HG03039 (cell line): ENCODE results near the gene TCF4.

ENCODE experiments used
- ATAC-seq: cut with Tn5 transposase; IDR thresholded peaks from one replicate; pipeline ENCODE4 v1.9.1; 2021; ENCODE audit warnings: mild to moderate bottlenecking, moderate library complexity; ENCODE audit not compliant: unreplicated experiment

Gene TCF4

DNA sequence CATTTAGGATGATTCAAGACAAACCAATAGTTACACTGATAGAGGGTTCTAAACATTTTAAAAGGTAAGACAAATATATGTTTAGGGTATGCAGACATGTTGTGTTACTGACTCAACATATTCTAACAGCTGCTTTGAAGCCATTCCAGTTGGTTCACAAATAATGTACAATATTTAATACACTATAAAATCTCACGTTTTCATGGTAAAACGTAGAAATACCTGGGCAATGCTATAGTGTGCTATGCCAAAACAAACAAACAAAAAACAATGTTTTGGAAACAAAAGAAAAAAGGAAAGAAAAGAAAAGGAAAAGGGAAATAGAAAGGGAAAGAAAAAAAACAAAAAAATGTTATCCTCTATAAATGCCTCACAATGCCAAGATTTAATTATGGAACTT, 277.1 kb downstream of the TCF4 start:
- ATAC-seq: no peak

DNA sequence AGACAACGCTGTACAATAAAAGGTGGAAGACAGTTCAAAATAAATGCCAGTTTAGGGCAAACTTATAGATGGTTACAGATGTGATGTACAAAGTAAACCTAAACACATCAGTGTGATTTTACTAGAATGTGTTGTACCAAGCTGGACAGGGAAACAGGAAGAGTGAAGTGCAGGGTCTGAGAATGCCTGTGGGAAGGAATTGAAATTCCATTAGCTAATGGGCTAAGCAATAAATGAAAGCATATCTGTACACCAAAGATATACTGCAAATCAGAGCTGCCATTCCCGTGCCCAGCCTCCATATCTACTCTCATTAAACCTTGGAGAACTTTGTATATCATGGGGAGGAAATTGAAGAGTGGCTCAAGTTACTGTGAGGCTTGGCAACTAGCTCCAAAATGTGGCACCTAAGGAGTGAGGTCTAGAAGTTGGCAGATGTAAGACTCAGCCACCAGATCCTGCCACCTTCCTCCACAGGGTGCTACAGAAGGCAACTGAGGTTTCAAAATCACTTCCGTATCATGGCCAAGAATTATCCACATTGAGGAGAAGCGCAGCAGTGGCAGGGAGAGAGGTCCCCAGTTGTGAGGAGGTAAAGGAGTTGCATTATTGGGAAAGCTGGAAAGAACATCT, 277.8 kb downstream of the TCF4 start:
- ATAC-seq: no peak

DNA sequence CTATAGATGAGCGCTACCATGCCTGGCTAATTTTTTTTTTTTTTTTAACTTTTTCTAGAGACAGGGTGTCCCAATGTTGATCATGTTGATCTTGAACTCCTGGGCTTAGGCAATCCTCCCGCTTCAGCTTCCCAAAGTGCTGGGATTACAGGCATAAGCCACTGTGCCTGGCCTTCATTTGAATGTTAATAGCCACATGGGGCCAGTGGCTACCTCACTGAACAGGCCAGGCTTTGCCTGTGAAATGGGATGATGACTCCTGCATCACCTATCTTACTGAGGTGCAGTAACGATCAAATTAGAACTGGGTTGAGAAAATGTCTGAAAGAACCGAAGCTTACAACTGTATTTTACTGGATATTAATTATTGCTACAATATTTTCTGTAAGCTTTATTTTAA, 278.7 kb downstream of the TCF4 start:
- ATAC-seq: no peak

DNA sequence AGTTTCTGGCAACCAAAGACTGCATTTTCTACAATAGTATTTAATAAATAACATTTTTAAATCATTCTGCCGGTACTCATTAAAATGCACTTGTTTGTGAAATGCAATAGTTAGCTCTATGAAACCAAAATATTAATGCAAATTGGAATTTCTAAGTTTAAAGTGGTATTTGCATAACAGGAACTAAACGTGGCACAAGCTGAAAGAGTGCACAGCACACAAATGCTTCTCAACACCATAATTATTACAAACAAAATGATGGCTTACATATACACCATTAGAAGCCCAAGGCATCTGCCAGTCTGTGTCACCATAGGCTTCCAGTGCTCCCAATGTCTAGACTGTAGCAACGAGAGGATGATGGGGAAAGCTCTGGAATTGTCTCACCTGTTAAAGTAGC, 280.5 kb downstream of the TCF4 start:
- peak; percentile 41 for ATAC-seq

DNA sequence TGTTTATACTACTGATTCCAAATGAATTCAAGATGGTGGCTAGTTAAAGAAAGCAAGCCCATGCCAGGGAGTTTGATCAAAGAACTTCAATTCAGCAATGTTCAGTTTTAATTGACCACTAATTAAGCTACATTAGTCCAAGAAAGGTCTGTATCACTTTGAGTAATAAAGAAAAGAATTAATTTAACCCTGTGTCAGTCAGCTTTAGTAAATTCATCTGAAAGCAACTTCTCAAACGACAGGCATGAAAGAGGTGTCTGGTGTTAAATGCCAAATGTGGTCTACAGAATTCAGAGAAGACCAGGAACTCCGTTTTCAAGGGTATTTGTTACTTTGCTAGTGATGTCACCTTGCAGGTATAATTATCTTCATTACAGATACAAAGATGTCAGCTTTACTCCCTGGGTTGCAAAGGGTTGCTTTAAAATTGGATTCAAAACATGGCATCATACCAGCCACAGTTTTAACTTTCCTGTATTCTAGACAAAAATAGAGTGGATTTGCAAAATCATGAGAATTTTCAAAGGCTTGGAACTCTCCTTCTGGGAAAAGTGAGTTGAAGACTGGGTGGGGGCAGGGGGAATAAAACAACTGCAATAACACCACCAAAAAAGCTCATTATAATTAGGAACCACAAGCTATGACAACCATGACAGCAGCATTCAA, 281.5 kb downstream of the TCF4 start:
- ATAC-seq: no peak

DNA sequence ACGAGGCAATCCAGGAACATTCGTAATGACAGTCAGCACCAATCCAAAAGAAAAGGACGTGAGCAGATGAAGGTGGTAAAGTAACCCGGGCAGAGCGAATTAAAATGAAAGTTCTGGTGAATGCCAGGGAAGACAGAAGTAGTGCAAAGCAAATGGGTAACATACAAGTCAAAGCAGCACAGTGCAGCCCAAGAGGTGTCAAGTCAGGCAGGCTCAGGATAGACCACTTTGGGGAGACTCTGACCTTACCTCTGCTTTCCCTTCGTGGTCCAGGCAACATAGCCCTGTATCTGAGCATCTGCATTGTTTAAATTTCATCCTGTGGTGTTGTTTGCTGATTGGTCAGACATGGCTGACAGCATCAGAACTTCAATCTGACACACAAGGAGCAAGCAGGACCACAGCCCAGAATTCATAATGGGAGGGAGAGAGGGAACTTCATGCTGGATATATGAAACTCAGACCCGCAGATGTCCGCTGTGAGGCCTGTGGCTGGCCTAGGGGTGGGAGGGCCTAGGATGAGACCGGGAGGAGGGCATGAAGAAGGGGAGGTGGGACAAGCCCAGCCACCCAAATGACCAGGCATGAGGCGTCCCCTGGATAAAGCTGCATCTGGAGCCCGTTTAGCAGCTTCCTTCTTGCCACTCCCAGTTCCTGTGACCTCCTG, 285.7 kb downstream of the TCF4 start:
- no peak for ATAC-seq

DNA sequence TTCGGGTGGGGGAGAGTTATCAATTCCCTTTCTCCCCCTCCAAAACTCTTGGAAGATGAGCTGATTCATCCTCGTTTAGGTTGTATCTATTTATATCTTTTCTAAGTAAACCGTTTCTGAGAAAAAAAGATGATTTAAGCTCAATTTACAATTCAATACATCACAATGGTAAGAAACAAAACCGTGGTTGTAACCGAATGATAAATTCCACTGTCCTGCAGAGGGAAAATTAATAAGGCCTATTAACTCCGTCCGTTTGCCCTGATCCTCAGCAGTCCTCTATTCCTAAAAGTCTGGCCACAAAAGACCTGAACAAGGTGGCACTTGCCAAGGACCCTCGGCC, 286.2 kb downstream of the TCF4 start:
- no peak for ATAC-seq

DNA sequence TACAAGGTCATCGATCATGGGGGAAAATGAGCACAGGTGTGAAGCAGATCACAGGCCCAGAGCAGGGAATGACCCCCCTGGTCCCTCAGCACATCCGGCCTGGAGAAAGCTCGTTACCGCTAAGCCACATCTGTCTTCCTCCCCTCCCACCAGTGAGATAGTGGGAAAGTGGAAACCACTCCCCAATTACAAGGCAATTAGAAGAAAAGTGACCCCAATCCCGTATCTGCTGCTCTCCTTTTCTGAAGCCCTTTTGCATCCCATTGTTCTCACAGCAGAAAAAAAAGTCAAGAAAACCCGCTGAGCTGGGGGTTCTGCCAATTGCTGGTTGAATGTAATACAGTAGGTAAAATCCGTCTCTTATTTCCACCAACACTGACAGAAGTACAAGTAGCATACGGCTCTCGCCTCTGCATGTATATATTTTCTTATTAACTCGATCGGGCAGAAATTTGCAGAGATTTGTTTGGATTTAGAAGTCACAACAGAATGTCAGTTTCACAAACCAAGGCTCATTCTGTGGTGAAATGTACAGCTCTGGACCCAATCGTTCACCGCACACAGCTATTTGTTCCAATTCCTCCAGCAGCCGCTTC, 287.0 kb downstream of the TCF4 start:
- ATAC-seq: no peak

DNA sequence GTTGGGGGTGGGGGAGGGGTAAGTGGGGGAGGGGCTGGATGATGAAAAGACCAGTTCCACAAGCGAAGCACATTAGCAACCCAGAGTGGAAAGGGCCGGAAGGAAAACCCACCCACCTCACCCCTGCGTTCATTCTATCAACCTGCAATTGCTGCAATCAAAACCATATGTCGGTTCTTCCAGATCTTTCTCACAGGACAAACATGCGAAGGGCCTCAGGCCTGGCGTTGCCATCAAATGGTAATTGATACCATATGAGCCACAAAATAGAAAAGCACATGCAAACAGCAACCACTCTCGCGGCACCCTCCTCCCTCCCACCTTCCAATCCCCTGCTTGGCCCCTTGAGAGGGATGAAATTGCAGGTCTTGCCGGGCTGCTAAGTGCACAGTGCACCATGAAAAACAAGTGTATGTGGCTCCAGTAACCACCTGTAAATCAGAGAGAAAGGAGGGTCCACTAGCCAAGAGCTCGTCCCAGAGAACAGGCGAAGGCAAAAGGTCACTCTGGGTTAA, 287.5 kb downstream of the TCF4 start:
- ATAC-seq: no peak

DNA sequence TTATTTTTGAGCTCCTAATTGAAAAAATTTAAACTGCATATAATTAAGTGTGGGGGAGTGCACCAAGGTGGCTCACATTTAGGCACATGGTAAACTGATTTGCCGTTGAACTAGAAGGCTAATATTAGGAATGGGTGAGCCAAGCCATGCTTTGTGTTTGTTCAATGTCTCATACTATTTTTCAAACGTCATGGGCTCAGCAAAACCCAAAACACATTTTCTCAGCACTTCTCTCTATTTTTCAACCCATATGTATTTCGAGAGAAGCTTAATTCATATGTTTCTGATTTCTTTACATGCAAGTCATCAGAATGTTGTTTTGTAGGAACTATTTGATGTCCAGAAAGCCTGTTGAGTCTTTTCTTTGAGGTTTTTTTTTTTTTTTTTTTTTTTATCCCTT, 291.2 kb downstream of the TCF4 start:
- ATAC-seq: no peak

DNA sequence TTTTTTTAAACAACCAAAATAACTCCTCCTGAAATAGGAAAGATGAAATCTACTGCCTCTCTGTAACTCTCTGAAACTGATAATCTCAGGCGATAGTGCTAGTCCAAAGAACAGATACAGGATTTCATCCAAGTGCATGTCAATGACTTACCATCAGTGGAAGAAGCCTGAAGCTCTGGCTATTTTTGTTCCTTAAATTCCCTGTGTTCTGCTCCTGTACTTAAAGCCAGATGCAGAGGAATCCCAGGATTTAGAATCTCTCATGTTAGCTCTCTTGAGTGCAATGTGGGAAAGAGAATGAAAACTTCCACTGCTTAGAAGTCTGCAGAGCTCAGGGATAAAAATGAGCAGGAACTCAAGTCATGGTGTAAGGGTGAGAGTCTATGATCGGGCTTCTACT, 291.9 kb downstream of the TCF4 start:
- no peak for ATAC-seq

DNA sequence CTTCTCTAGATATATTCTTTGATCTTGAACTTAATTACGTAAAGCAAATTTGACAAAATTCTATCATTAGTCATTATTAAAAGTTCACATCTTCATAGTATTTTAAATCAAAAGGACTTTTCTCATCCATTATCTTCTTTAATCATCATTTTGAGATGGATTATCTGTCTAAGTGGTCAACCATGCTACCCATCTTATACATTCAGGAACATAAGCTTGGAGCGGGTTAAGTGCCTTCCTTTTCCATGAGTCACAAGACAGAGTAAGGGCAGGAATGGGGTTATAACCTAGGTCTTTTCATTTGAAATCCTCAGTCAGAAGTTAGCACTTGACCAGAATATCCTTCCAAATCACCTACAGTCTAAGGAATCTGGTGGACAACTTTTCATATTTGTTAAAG, 297.1 kb downstream of the TCF4 start:
- no peak for ATAC-seq

DNA sequence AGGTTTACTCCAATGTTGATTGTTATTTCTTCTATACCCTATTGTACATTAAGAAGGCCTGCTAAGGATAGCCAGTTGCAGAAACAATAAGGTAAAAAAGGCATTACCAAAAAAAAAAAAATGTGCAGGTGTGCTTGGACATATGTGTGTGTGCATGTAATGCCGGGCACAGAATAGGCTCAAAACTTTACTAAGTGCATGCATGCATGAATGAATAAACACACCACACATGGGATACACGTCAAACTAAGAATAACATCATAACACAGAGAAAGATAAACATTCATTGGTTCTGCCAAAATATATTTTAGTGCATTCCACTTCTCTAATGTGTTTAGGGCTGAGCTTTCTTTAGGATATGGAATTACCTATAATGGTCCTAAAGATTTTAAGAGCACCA, 298.2 kb downstream of the TCF4 start:
- peak; percentile 72 for ATAC-seq

DNA sequence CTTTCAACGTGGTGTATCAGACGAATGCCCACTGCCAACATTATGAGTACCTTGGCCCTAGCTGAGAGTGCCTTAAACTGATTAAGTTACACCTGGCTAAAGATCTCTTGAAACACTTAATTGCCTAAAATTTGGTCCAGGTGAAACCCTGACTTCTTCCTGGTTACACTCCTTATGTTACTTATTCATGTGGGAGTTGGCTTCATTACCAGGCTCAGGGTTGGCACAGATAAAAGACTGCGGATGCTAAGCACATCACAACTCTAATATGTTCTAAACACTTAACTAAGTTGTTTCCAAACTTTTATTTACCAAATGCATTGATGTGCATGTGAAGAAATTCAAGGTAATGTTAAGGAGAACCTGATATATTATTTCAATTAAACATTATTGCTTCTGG, 298.9 kb downstream of the TCF4 start:
- no peak for ATAC-seq

DNA sequence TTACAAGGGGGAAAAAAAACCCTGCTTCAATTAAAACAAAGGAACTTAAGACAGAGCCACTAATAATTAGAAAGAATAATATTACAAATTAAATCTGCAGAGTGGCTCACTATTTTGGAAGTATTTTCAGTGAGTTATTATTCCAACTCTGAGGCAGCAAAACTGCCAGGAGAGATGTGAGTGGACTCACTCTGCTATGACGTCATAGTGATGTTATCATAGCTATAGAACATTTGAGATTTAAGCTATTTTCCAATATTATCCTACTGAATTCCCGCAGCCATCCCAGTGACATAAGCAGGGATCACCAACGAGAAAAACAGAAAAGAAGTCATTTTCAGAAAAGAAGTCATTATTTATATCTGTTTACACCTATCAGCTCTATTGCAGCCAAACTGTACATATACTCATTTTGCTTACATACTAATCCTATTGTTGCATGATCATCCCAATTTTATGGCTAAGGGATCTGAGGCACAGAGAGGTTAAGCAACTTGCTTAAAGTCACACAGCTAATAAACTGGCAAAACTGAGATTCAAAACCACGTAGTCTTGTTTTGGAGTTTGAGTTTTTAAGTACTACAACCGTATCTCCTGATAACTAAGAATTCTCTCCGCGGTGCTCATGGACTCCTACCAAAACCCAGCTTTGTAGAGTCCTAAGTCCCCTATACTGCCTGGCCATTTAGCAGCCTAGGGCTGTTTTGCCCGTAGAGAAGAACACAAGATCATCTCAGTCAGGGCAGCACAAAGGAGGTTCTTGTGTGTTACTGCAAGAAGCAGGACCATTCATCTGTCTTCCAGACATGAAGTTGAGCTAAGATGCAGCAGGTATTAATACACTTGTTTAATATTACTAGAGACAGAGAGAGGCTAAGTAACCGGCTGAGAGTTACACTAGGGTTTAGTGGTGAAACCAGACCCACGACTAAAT, 299.8 kb downstream of the TCF4 start:
- no peak for ATAC-seq

DNA sequence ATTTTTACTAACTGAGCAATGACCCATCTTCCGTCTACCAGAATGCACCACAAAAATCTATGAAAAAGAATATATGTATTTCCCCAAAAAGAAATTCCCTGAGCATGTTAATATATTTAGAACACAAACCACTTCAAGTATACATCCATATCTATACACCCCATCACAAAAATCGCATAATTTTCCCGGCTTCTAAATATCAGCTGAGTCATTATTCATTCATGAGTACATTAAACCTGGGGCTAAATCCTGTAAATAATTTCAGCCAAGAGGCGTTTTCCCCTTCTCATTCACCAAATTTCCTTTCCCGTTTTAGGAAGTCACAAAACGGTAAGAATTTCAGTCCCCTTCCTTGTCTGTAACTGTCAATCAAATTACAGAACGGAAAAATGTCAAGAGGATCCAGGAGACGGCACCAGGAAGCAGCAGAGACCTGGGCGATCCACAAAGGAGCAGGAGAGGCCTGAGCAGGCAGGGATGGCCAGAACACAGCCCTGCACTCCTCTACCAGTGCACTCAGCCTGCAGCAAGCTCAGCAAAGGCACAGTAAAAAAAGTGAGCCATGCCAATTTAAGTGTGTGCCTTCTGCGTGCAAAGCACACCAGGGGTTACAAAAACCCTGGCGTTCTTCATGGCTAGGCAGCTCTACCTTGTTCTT, 300.7 kb downstream of the TCF4 start:
- ATAC-seq: no peak

DNA sequence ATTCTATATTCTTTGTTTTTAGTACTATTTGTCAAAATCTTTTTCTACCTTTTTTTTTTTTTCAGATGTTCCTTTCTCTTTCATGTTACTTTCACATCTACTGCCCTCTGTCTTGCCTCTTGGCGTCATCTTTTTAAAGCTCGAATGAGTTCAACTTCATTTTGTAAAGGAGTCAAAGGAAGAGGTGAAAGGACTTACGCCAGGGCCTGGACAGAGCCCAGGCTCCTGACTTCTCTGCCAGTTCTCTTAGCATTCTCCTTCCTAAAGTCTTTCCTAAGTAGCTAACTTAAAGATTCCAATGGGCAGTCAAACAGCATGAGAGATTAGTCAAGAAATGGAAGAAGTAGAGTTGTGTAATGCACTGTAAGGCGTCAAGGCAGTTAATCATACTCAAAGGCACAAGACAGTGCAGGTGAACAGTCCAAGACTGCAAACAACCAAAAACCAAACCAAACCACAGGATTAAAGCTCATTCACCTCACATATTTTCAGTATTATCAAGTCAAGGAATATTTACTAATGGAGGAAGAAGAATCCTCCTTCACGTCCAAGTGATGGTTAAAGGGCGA, 301.7 kb downstream of the TCF4 start:
- ATAC-seq: no peak

DNA sequence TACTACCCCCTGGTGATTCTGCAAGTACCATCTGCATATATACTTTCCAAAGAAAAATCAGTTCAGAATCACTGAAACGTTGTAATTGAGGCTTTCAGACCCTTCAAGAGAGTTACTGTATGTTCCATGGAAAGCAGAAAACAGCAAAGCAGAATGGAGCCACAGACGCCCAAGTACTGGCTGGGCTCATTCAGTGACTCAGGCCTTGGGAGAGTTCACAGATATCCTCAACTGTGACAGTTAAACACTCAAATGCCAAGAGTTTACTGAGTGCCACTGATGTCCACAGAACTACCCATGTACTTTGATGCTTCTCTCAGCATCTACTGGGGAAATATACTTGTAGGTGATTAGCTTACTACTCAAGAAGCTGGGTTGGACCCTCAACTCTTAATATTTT, 303.4 kb downstream of the TCF4 start:
- no peak for ATAC-seq

DNA sequence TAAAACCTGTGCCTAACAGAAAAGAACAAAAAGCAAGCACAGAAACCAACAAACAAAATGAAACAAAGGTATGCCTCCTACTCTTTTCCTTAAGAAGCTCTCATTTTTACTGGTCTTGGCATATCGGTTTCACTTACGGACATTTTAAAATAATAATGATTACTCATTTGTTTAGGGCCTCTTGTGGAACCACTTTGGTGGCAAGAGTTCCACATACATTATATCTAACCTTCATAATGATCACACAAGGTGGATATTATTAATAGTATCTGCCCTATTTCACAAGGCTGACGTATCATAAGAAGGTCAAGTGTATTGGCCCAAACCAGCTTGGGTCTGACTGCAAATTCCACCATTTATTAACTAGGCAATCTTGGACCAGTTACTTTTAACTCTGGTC, 304.7 kb downstream of the TCF4 start:
- ATAC-seq: no peak

DNA sequence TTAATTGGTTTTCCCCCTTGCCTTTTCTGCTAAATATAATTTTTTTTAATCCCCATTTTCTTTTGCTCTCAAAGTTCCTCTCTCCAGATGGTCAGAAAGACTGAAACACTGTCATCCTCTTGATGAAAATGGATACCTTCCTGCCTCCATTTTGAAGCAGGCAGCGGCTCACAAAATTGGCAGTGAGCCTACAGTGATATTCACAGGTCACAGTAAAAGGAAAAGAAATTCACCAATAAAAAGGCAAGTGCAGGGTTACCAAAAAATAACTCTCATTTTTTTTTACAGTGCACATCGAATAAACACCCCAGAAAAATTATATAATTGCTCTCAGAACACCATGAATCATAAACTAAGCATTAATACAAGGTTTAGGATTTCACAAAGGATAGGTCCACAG, 307.5 kb downstream of the TCF4 start:
- ATAC-seq: no peak
